GM19238 (cell line): Measurements from ENCODE around the gene CCND2.

Source experiments
- DNase-seq: peaks from one replicate; pipeline ENCODE4 v3.0.0; 2011; ENCODE audit warnings: low spot score; ENCODE audit not compliant: insufficient read length

The CCND2 gene

DNA sequence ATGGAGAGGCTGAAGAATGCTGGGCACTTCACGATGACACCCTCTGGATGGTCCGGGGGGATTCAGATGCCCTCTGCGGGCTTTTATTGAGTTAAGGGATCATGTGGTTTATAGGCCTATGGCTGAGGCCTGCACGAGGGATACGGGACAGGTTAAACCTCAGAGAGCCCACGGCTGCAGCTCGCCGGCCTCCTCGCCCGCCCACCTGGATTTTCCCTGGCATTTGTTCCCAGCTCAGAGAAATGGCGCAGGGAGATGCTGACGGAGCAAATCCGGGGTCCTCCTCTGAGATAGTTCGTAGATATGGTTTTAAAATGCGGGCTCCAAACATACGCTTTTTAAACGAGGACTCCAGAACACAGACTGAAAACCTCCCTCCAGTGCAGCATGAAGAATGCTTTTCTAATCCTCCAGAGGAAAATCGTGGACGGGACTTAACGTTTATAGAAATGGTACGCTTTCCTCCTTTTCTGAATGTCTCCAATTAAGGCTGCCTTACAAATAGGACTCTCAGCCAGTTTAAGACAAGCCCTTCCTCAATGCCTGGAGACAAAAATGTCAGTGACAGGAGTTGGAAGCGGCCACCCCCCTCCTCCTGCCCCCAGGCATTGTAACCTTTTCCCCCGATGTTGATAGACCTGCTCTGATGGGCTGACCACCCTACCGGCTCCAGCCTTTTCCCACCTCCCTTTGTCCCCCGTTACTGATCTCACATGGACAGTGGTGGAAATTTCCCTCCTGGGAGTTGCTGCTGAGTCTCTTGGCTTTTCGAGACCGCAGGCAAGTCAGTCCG is 16.6 kb downstream of the CCND2 start:
- DNase-seq = no peak

DNA sequence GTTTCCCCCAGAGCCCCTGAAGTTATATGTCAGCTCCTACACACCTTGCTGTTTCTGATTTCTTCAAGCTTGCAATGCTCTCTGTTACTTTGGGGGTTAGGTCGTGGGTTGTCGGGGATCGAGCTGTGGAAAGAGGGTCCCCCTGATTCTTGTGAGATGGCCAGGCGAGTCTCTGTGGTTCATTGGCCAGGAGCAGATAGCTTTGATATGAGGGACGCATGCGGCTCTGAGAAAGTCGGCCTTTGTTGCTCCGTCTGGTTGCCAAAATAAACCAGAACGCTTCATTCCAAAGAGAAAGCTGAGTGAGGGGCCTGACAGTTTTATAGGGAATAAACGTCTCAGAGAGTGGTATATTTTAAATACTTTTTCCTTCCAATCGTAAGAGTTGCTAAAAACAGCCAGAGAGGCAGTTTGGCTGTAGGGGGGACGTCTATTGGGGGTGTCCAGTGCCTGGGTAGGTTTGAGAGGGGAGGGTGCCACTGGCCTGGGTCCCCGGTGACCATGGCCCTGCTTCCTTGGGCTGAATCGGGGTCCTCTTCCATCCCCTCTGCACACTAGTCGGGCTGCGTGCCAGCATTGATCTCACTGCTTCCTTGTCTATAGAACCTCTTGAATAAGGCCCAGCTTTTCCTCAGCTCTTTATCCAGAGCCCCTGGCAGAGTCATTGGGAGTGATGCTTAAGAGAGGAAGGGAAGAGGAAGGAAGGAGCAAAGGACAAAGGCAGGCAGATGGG is 18.9 kb downstream of the CCND2 start:
- DNase-seq = no peak

GRCh38 chr12:4293299-4293965 is 19.9 kb downstream of the CCND2 start:
- no peak for DNase-seq

DNA sequence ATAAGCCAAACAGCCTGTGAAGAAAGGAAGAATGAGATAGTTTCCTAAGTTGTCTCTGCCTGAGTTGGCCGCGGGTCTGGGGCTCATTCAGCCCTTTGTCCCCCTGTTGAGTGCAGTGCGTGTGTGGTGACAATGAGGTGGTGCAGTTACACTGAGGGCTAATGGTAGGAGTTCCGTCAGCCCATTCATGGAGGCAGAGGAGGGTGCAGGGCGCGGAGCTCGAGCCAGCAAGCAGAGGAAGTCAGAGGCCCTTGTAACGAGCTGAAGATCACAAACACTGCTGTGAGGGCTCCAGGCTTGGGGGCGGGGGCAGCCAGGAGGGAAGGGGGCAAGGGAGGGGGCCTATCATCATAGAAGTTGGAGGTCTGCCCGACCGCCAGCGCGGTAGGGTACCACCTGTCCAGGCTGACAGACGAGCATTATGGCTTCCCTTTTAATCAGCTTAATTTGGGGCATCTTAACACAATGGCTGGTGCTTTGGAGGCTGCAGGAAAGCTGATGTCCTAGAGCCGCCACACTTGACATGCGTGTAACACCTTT is 20.5 kb downstream of the CCND2 start:
- DNase-seq = no peak

- DNase-seq = no peak
These were observed 23.2 kb downstream of the CCND2 start for GRCh38 chr12:4296751-4297150.

- no peak for DNase-seq
These were observed 24.1 kb downstream of the CCND2 start for GRCh38 chr12:4297617-4298016.

GRCh38 chr12:4300883-4301282 is 27.3 kb downstream of the CCND2 start:
- no peak for DNase-seq

- DNase-seq = no peak
These were observed 28.5 kb downstream of the CCND2 start for GRCh38 chr12:4301932-4302501.

- no peak for DNase-seq
These were observed 29.3 kb downstream of the CCND2 start for GRCh38 chr12:4302881-4303280.

- no peak for DNase-seq
These were observed 30.2 kb downstream of the CCND2 start for GRCh38 chr12:4303750-4304149.

DNA sequence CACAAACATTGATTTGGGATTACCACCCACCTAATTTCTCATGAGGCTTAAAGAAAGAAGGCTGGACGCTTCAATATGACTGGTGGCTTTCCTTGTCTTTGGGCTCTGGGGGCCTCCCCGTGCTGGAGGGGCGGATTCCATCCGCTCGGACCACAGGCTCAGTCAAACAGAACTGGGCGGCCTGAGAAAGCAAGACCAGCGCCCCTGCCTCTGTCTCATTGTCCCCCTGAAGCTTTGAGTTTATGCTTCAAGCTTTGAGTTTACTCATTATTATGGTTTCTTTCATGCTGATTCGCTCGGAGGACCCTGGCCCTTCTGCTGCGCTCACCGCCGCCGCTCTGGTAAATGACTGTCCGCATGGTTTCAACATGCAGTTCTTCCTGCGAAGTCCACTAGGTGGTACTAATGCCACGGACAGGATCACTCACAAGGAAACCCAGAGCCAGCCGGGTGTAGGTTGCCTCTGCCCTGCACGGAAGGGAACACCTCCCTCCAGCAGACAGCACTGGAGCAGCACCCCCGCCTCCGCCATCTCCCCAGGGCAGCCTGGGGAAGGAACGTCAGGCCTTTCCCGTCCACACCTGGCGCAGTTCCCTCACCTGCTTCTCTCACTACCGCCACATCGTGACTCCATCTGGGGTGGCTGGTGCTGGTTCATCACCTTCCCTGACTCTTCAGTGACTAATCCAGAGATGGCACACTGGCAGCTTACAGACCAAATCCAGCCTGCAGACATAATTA is 34.2 kb downstream of the CCND2 start:
- no peak for DNase-seq

GRCh38 chr12:4308334-4308950 is 34.9 kb downstream of the CCND2 start:
- no peak for DNase-seq

- DNase-seq = no peak
These were observed 38.2 kb downstream of the CCND2 start for GRCh38 chr12:4311776-4312175.

DNA sequence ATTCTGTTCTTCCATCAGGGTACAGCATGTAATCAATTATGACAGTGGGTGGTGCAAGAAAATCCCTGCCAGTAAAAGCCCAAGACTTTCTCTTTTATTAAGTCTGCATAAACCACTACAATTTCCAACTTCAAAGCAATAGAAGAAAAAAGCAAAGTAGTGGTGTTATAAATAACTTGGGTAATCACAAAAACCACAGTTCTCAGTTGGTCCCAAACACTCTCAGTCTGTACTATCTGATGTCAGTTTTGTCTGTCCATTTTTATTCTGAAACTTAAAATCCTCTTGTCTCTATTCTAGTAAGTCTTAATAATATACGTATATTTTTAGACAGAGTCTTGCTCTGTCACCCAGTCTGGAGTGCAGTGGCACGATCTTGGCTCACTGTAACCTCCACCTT is 38.7 kb downstream of the CCND2 start:
- DNase-seq = no peak

- no peak for DNase-seq
These were observed 46.9 kb downstream of the CCND2 start for GRCh38 chr12:4320497-4320852.

DNA sequence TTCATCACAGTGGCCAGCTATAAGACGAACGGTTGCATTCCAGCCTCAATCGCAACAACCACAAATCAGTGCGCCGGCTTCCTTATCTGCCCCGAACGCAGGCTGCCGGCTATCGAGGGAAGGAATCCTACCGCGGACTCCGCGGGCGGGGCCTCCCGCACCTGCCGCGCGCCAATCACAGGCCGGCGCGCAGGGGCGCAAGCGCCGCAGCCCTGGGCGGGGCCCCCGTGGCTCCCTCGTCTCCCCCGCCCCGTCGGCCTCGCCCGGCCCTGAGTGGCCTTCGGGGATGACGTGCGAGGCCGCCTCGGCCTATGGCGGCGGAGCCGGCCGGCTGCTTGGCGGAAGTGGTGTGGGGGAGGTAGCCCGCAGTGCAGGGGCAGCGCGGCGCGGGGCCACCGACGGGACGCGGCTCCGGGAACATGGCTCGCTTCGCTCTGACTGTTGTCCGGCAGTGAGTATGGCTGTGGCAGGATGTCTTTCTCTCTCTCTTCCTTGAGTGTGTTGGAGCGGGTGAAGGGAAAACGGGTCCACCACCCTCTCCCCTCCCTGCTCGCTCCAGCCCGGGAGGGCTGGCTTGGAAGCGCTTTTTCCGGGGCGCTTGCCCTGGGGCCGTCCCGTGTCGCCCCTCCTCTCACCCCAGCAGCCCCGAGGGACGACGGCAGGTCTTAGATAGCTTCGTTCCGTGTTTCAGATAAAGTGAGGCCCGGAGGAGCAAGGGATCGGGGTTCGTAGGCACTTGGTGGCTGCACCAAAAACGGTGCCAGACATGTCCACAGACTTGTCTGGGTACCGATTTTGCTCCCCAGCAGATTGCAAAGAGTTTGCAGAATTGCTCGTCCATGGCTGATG is 47.5 kb downstream of the CCND2 start, which contains the start of gene TIGAR:
TSS of gene TIGAR (plus strand) at position 361 of the 849 bp plus-strand sequence. CDS start at position 420, 59 bp downstream.
- DNase-seq = peak; percentile 98

GRCh38 chr12:4322726-4323125 is 49.2 kb downstream of the CCND2 start:
- DNase-seq = no peak
